GM12873 (cell line): Measurements from ENCODE around the gene NBR1.

Experiments used
- CTCF ChIP-seq: IDR thresholded peaks from 2 replicates; pipeline ENCODE4 v1.5.1; 2012; ENCODE audit warnings: low read depth, mild to moderate bottlenecking, moderate library complexity, low read length, control low read depth; ENCODE audit not compliant: insufficient read depth; ENCODE audit errors: missing control alignments

NBR1 gene

DNA sequence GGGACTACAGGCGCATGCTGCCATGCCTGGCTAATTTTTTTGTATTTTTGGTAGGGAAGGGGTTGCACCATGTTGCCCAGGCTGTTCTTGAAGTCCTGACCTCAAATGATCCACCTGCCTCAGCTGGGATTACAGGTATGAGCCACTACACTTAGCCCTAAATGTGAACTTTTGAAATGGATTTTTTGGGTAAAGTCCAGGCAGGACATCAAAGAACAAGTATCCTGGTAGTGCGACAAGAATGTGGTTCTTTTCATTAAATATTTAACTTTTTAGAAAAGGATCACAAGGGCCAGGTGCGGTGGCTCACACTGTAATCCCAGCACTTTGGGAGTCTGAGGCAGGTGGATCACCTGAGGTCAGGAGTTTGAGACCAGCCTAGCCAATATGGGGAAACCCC lies 15.3 kb upstream of the NBR1 start:
- no peak for TF ChIP-seq CTCF

GRCh38 chr17:43169561-43170139 lies 1.4 kb upstream of the NBR1 start:
- TF ChIP-seq CTCF, result no peak

DNA sequence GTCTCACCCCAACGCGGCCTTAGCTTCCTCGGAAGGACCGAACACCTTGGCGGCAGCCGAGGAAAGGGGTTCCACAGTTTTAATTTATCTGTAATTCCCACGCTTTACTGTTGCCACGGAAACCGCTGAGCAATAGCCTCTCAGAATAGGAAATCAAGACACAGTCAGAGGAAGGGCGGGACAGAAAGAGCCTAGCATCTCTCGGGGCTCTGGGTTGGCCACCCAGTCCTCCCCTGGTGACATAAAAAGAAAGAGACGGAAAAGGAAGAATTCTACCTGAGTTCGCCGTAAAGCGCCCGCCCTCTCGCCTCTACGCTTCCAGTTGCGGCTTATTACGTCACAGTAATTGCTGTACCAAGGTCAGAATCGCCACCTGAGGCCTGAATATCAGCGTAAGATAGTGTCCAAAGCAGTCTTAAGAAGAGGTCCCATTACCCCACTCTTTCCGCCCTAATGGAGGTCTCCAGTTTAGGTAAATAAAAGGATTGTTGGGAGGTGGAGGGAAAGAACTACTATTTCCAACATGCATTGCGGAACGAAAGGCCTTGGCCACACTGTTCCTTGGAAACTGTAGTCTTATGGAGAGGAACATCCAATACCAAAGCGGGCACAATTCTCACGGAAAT lies 761 bp upstream of the NBR1 start:
- TF ChIP-seq CTCF, result no peak

DNA sequence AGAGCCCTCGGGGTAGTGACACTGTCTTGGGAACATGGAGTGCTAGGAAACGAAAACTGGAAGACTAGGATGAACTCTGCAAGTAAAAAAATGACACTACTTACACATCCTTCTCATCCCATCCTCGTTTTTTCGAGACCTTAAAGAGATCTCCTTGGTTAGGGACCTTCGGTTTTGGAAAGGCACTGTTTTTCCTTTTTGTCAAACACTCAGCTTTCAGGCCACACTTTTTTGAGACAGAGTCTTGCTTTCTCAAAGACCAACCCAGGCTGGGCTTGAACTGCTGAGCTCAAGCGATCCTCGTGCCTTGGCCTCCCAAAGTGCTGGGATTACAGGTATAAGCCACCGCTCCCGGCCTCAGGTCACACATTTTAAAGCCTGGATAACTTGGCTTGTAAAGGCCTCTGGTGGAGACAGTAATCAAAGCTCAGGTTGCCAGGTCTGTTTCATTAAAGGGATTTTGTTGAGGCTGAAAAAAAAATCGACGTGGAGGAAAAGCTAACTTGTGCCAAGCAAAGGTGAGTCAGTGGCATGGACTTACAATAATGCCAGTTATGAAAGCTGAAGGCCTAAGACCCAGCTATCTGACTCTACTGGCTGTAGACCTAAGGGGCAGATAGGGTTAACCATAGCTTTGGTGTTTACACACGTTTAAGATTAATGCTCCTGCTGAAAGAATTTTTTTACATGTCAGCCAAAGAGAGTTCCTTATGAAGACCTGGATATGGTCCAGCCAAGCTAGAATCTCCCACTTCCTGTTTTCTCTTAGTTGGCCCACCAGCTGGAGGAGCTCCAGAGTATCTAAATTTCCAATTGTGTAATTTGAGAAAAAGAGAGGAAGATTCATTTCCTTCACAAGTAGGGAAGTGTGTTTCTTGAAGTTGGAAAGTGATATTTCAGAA lies 823 bp downstream of the NBR1 start:
- TF ChIP-seq CTCF, result peak; percentile 16

- TF ChIP-seq CTCF, result no peak
Measured at GRCh38 chr17:43175213-43176118, 4.5 kb downstream of the NBR1 start.

DNA sequence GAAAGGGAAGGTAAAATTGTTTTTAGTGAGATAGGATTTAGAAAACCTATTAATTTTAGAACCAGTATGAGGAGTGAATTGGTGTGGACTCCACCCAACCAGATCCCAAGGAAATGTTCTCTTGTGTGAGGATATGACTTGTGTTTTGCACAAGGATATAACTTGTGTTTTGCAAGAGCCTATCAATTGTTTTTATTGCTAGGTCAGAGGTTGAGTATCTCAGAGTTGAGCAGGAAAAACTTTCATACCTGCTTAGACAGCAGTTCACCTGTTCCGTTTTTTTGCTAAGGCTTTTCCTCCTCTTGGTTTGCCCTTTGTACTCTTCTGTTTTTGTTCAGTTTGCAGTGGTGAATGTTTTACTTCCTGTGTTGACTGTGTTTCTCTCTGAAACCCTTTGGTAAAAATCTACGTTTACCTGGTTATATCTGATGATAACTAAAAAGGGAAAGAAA lies 5.1 kb downstream of the NBR1 start:
- TF ChIP-seq CTCF, result no peak
